SH-SY5Y (cell line): ENCODE measurements around the gene NSUN4.

Experiments used
- GATA2 ChIP-seq: IDR thresholded peaks from 2 replicates; pipeline ENCODE4 v1.6.1; 2011; ENCODE audit warnings: mild to moderate bottlenecking, low read depth, low read length
- GATA3 ChIP-seq: IDR thresholded peaks from 2 replicates; pipeline ENCODE4 v1.6.1; 2011; ENCODE audit warnings: low read depth, mild to moderate bottlenecking, low read length, moderate library complexity

NSUN4 gene

GRCh38 chr1:46315669-46316403 lies 24.8 kb upstream of the NSUN4 start:
- TF ChIP-seq GATA3 (no peak), GATA2 (no peak)

GRCh38 chr1:46317323-46317722 lies 23.3 kb upstream of the NSUN4 start:
- TF ChIP-seq GATA3 (no peak), GATA2 (no peak)

GRCh38 chr1:46333300-46334029 lies 7.1 kb upstream of the NSUN4 start:
- no peak for TF ChIP-seq GATA3
- no peak for TF ChIP-seq GATA2

GRCh38 chr1:46334030-46334384 lies 6.6 kb upstream of the NSUN4 start:
- no peak for TF ChIP-seq GATA2
- TF ChIP-seq GATA3 = no peak

- TF ChIP-seq GATA2 (no peak), GATA3 (no peak)
Measured at GRCh38 chr1:46335081-46335480, 5.5 kb upstream of the NSUN4 start.

GRCh38 chr1:46341222-46342083 lies 846 bp downstream of the NSUN4 start:
- TF ChIP-seq GATA3 = no peak
- TF ChIP-seq GATA2 = no peak

GRCh38 chr1:46342084-46342656 lies 1.6 kb downstream of the NSUN4 start:
- no peak for TF ChIP-seq GATA3
- no peak for TF ChIP-seq GATA2

- TF ChIP-seq GATA3 (no peak), GATA2 (no peak)
Measured at GRCh38 chr1:46342677-46343350, 2.2 kb downstream of the NSUN4 start.

- TF ChIP-seq GATA3 = no peak
- no peak for TF ChIP-seq GATA2
Measured at GRCh38 chr1:46343351-46343695, 2.7 kb downstream of the NSUN4 start.

- TF ChIP-seq GATA2 (no peak), GATA3 (no peak)
Measured at GRCh38 chr1:46343705-46344104, 3.1 kb downstream of the NSUN4 start.

GRCh38 chr1:46344481-46344880 lies 3.9 kb downstream of the NSUN4 start:
- TF ChIP-seq GATA2 = no peak
- no peak for TF ChIP-seq GATA3

GRCh38 chr1:46345281-46345680 lies 4.7 kb downstream of the NSUN4 start:
- TF ChIP-seq GATA3 = no peak
- TF ChIP-seq GATA2 = no peak

GRCh38 chr1:46352363-46352762 lies 11.8 kb downstream of the NSUN4 start:
- no peak for TF ChIP-seq GATA3
- TF ChIP-seq GATA2 = no peak

GRCh38 chr1:46362158-46362557 lies 21.6 kb downstream of the NSUN4 start:
- no peak for TF ChIP-seq GATA3
- no peak for TF ChIP-seq GATA2
